Neuronal stem cell (in vitro differentiated cells): Measurements from ENCODE around the gene HAP1.

Experiments
- DNase-seq: peaks from one replicate; pipeline ENCODE4 v3.0.0-alpha.2; 2013; ENCODE audit warnings: low spot score
- H2AFZ ChIP-seq: one replicate; pipeline ENCODE4 v1.6.1; 2013; ENCODE audit warnings: mild to moderate bottlenecking, low read length, inconsistent platforms
- H2AK5ac ChIP-seq: 2 replicates; pipeline ENCODE4 v1.6.1; 2013; ENCODE audit warnings: low read depth, mild to moderate bottlenecking, inconsistent platforms, low read length, moderate library complexity, mixed read lengths
- H2BK120ac ChIP-seq: 2 replicates; pipeline ENCODE4 v1.6.1; 2013; ENCODE audit warnings: low read depth, mild to moderate bottlenecking, inconsistent platforms, low read length, moderate library complexity, mixed read lengths
- H2BK12ac ChIP-seq: one replicate; pipeline ENCODE4 v1.6.1; 2013; ENCODE audit warnings: low read length, inconsistent platforms
- H2BK15ac ChIP-seq: 2 replicates; pipeline ENCODE4 v1.6.1; 2013; ENCODE audit warnings: mild to moderate bottlenecking, low read length, inconsistent platforms, mixed read lengths
- H2BK5ac ChIP-seq: one replicate; pipeline ENCODE4 v1.6.1; 2013; ENCODE audit warnings: inconsistent platforms, mild to moderate bottlenecking, low read length, moderate library complexity
- H3K14ac ChIP-seq: one replicate; pipeline ENCODE4 v1.6.1; 2013; ENCODE audit warnings: low read length, inconsistent platforms
- H3K18ac ChIP-seq: 2 replicates; pipeline ENCODE4 v1.6.1; 2013; ENCODE audit warnings: low read length, inconsistent platforms
- H3K23ac ChIP-seq: 2 replicates; pipeline ENCODE4 v1.6.1; 2013; ENCODE audit warnings: low read depth, mild to moderate bottlenecking, mixed read lengths, low read length, inconsistent platforms; ENCODE audit not compliant: poor library complexity
- H3K27ac ChIP-seq: replicated peaks from 3 replicates; pipeline ENCODE4 v1.5.1; 2013; ENCODE audit warnings: low read length, inconsistent platforms
- H3K27me3 ChIP-seq, 3 experiments: 2 replicates each; pipeline ENCODE4 v1.6.1; 2013; ENCODE audit warnings: low read length in 3 of 3, mild to moderate bottlenecking in 2 of 3, inconsistent platforms in 1 of 3, low read depth in 1 of 3, mixed read lengths in 1 of 3, moderate library complexity in 1 of 3; ENCODE audit not compliant: control insufficient read depth in 3 of 3, insufficient read depth in 3 of 3
- H3K36me3 ChIP-seq, 2 donors: replicated peaks in 1 of 2; 2 replicates each; pipeline ENCODE4 v1.6.1; 2013; ENCODE audit warnings: low read length in 2 of 2; ENCODE audit not compliant: control insufficient read depth in 2 of 2, insufficient read depth in 2 of 2
- H3K4ac ChIP-seq: 2 replicates; pipeline ENCODE4 v1.6.1; 2013; ENCODE audit warnings: inconsistent platforms, mild to moderate bottlenecking, low read length, moderate library complexity
- H3K4me1 ChIP-seq, 2 donors: 1 replicate in 1 of 2; 2 replicates in 1 of 2; pipeline ENCODE4 v1.6.1; 2013; ENCODE audit warnings: low read length in 2 of 2, low read depth in 1 of 2; ENCODE audit not compliant: control insufficient read depth in 2 of 2, insufficient read depth in 1 of 2
- H3K4me2 ChIP-seq: one replicate; pipeline ENCODE4 v1.6.1; 2013; ENCODE audit warnings: mild to moderate bottlenecking, low read length, inconsistent platforms; ENCODE audit not compliant: insufficient read depth, poor library complexity, severe bottlenecking
- H3K4me3 ChIP-seq, 2 donors: 2 replicates each; pipeline ENCODE4 v1.5.1; 2013; ENCODE audit warnings: low read length in 2 of 2, mild to moderate bottlenecking in 2 of 2, inconsistent platforms in 1 of 2, moderate library complexity in 1 of 2
- H3K79me1 ChIP-seq: one replicate; pipeline ENCODE4 v1.6.1; 2013; ENCODE audit warnings: low read depth, mild to moderate bottlenecking, inconsistent platforms, low read length, moderate library complexity
- H3K9ac ChIP-seq: one replicate; pipeline ENCODE4 v1.6.1; 2013; ENCODE audit warnings: mild to moderate bottlenecking, low read depth, low read length, inconsistent platforms; ENCODE audit not compliant: poor library complexity
- H3K9me3 ChIP-seq, 2 donors: replicated peaks in 1 of 2; 2 replicates each; pipeline versions ENCODE3 to v1.6.1; 2013; ENCODE audit warnings: low read length in 2 of 2, mild to moderate bottlenecking in 2 of 2, inconsistent platforms in 1 of 2, low read depth in 1 of 2, mixed read lengths in 1 of 2, moderate library complexity in 1 of 2; ENCODE audit not compliant: control insufficient read depth in 2 of 2, insufficient read depth in 1 of 2
- H4K8ac ChIP-seq: one replicate; pipeline ENCODE4 v1.6.1; 2013; ENCODE audit warnings: low read depth, mild to moderate bottlenecking, inconsistent platforms, low read length, moderate library complexity
- H4K91ac ChIP-seq: one replicate; pipeline ENCODE4 v1.6.1; 2013; ENCODE audit warnings: low read length, low read depth, mild to moderate bottlenecking, inconsistent platforms; ENCODE audit not compliant: poor library complexity
- WGBS, 2 donors: extraction: QIAGEN DNeasy Blood & Tissue Kit; methylation state at CpG; one replicate each; pipeline ENCODE4 v1.1.7; 2013; ENCODE audit warnings: missing lambda C conversion rate in 2 of 2, mixed read lengths in 1 of 2; ENCODE audit not compliant: insufficient read length in 2 of 2, insufficient replicate concordance in 1 of 2; ENCODE audit errors: extremely low coverage in 2 of 2; 5-methylcytosine and 5-hydroxymethylcytosine counted together

The HAP1 gene

GRCh38 chr17:41762841-41763240, 28.4 kb upstream of the HAP1 start:
- no peak overlapping the region for H4K91ac ChIP-seq
- H3K9me3 ChIP-seq: peaks cover 0 to 3% of the 10 kb centered on the region in 2 donors
- H4K8ac ChIP-seq: no peak overlapping the region
- H3K18ac ChIP-seq: no peak overlapping the region
- no peak overlapping the region for H3K27ac ChIP-seq
- H2BK12ac ChIP-seq: no peak overlapping the region
- no peak overlapping the region for H2BK15ac ChIP-seq
- H3K23ac ChIP-seq: no peak overlapping the region
- no peak overlapping the region for H2BK120ac ChIP-seq
- no peak for DNase-seq
- no peaks in the 10 kb centered on the region for H3K4me1 ChIP-seq
- H3K4me3 ChIP-seq: peak overlapping the region in 1 of 2 donors; percentile 55
- H3K36me3 ChIP-seq: peaks cover 56 to 87% of the 10 kb centered on the region in 2 donors
- H3K4me2 ChIP-seq: no peak overlapping the region
- H3K9ac ChIP-seq: peak overlapping the region; percentile 54
- no peak overlapping the region for H3K14ac ChIP-seq
- H2AK5ac ChIP-seq: no peak overlapping the region
- no peak overlapping the region for H2BK5ac ChIP-seq
- no peak overlapping the region for H3K4ac ChIP-seq
- no peak overlapping the region for H2AFZ ChIP-seq
- no CpG with 5 or more reads among the region's 16 CpGs for WGBS, 2 donors
- H3K79me1 ChIP-seq: no peaks in the 10 kb centered on the region
- no peaks in the 10 kb centered on the region for H3K27me3 ChIP-seq

- Histone ChIP-seq H2BK15ac (no peak overlapping the region), H3K4ac (no peak overlapping the region), H3K14ac (no peak overlapping the region), H3K9ac (no peak overlapping the region), H2AK5ac (no peak overlapping the region), H3K9me3 (peaks cover 0 to 3% of the 10 kb centered on the region in 2 donors), H3K4me2 (no peak overlapping the region), H3K27me3 (no peaks in the 10 kb centered on the region), H3K4me1 (no peaks in the 10 kb centered on the region), H3K18ac (no peak overlapping the region), H3K23ac (no peak overlapping the region), H4K91ac (no peak overlapping the region), H3K4me3 (no peak overlapping the region), H2BK5ac (no peak overlapping the region), H3K36me3 (peaks cover 56 to 87% of the 10 kb centered on the region in 2 donors), H3K79me1 (no peaks in the 10 kb centered on the region), H2AFZ (no peak overlapping the region), H2BK12ac (no peak overlapping the region), H3K27ac (no peak overlapping the region), H2BK120ac (no peak overlapping the region), H4K8ac (no peak overlapping the region)
- DNase-seq: no peak
- WGBS, 2 donors: no CpG with 5 or more reads among the region's 6 CpGs
These were observed 27.9 kb upstream of the HAP1 start for GRCh38 chr17:41762391-41762790.

- Histone ChIP-seq H3K14ac (no peak overlapping the region), H3K36me3 (peaks cover 56 to 87% of the 10 kb centered on the region in 2 donors), H3K27me3 (no peaks in the 10 kb centered on the region), H4K91ac (no peak overlapping the region), H3K9ac (no peak overlapping the region), H3K4ac (no peak overlapping the region), H3K9me3 (peaks cover 0 to 2% of the 10 kb centered on the region in 2 donors), H3K27ac (no peak overlapping the region), H2AK5ac (no peak overlapping the region), H3K79me1 (no peaks in the 10 kb centered on the region), H3K4me1 (no peaks in the 10 kb centered on the region), H2BK15ac (no peak overlapping the region), H2BK5ac (no peak overlapping the region), H2AFZ (no peak overlapping the region), H2BK12ac (no peak overlapping the region), H3K18ac (no peak overlapping the region), H3K23ac (no peak overlapping the region), H3K4me2 (no peak overlapping the region), H3K4me3 (no peak overlapping the region), H4K8ac (no peak overlapping the region), H2BK120ac (no peak overlapping the region)
- no CpG with 5 or more reads among the region's 6 CpGs for WGBS, 2 donors
- DNase-seq: no peak
These were observed 26.4 kb upstream of the HAP1 start for GRCh38 chr17:41760878-41761277.

- H3K4me3 ChIP-seq: no peak overlapping the region
- H2AK5ac ChIP-seq: no peak overlapping the region
- H2BK5ac ChIP-seq: no peak overlapping the region
- no peak overlapping the region for H2BK15ac ChIP-seq
- no peak overlapping the region for H3K9ac ChIP-seq
- H3K27me3 ChIP-seq: no peaks in the 10 kb centered on the region
- no peak for DNase-seq
- no peak overlapping the region for H3K4me2 ChIP-seq
- H3K36me3 ChIP-seq: peaks cover 53 to 81% of the 10 kb centered on the region in 2 donors
- H3K4me1 ChIP-seq: no peaks in the 10 kb centered on the region
- no peak overlapping the region for H2BK120ac ChIP-seq
- no peak overlapping the region for H2AFZ ChIP-seq
- no peak overlapping the region for H2BK12ac ChIP-seq
- no peak overlapping the region for H3K4ac ChIP-seq
- H4K91ac ChIP-seq: no peak overlapping the region
- H4K8ac ChIP-seq: no peak overlapping the region
- peaks cover 0 to 2% of the 10 kb centered on the region in 2 donors for H3K9me3 ChIP-seq
- WGBS, 2 donors: no CpG with 5 or more reads among the region's 9 CpGs
- H3K27ac ChIP-seq: no peak overlapping the region
- H3K79me1 ChIP-seq: no peaks in the 10 kb centered on the region
- H3K14ac ChIP-seq: no peak overlapping the region
- no peak overlapping the region for H3K23ac ChIP-seq
- no peak overlapping the region for H3K18ac ChIP-seq
These were observed 24.2 kb upstream of the HAP1 start for GRCh38 chr17:41758601-41759000.
